Activated CD8-positive, alpha-beta memory T cell treated with anti-CD3 and anti-CD28 coated beads, Interleukin-2, amount 50 U/mL, for 1 hour (primary cell): Measurements from ENCODE around the gene ITSN1.
A peak's percentile ranks its signal among the peaks of the same experiment; 100 is the strongest.
"Not testable (repeated sequence)": the region's sequence is repeated elsewhere in the genome, so short reads cannot be mapped to it uniquely, and the experiment has no call there.

Experiments used
- DNase-seq: peaks from one replicate; pipeline ENCODE4 v3.0.0-alpha.2; 2020; ENCODE audit errors: extremely low read depth

ITSN1 gene

DNA sequence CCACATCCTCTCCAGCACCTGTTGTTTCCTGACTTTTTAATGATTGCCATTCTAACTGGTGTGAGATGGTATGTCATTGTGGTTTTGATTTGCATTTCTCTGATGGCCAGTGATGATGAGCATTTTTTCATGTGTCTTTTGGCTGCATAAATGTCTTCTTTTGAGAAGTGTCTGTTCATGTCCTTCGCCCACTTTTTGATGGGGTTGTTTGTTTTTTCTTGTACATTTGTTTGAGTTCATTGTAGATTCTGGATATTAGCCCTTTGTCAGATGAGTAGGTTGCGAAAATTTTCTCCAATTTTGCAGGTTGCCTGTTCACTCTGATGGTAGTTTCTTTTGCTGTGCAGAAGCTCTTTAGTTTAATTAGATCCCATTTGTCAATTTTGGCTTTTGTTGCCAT lies 283.9 kb downstream of the ITSN1 start:
- not testable (repeated sequence) for DNase-seq

DNA sequence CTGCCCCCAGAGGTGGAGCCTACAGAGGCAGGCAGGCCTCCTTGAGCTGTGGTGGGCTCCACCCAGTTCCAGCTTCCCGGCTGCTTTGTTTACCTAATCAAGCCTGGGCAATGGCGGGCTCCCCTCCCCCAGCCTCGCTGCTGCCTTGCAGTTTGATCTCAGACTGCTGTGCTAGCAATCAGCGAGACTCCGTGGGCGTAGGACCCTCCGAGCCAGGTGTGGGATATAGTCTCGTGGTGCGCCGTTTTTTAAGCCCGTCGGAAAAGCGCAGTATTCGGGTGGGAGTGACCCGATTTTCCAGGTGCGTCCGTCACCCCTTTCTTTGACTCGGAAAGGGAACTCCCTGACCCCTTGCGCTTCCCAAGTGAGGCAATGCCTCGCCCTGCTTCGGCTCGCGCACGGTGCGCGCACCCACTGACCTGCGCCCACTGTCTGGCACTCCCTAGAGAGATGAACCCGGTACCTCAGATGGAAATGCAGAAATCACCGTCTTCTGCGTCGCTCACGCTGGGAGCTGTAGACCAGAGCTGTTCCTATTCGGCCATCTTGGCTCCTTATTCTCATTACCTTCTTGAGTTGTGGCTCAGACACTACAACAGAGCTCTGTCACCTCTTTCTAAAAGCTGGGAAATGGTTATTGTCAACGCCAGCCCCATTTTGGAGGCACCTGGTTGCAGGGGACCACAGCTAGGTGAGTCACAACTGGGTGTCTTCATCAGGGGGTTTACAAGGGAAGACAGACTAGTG lies 288.9 kb downstream of the ITSN1 start:
- DNase-seq: peak; percentile 77

DNA sequence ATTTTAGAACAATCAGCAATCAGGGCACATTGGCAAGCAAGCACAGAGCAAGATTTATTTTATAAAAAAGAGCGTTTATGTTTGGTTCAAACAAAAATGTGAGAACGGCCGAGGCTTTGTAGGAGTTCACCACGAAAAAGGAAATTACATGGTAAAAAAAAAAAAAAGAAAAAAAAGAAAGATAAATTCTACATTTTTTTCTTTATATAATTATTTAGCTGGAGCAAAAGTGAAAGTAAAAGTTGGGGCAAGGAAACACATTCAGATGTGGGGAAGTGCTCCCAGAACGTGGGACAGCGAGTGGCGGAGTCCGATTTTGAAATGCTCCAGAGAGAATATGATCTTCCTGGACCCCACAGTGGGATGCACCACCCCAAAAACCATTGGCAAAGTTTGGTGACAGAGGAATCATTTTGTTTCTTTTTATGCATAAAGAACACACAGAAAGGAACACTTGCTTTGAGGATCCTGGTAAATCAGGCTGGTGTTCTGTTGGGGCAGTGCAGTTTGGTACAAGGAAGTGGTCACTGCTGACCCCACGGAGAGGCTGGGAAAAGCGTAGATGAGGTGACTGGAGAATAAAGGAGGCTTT lies 289.6 kb downstream of the ITSN1 start:
- DNase-seq: no peak

DNA sequence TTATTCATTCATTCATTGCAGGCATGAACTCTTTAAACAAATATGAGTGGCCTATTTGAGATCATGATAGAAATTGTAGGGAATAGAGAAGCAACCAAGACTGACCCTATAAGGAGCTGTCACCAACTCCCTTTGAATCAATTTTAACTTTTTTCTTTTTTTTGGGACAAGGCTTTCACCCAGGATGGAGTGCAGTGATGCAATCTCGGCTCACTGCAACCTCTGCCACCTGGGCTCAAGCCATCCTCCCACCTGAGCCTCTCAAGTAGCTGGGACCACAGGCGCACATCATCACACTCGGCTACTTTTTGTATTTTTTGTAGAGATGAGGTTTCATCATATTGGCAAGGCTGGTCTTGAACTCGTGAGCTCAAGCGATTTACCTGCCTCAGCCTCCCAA lies 290.4 kb downstream of the ITSN1 start:
- no peak for DNase-seq

DNA sequence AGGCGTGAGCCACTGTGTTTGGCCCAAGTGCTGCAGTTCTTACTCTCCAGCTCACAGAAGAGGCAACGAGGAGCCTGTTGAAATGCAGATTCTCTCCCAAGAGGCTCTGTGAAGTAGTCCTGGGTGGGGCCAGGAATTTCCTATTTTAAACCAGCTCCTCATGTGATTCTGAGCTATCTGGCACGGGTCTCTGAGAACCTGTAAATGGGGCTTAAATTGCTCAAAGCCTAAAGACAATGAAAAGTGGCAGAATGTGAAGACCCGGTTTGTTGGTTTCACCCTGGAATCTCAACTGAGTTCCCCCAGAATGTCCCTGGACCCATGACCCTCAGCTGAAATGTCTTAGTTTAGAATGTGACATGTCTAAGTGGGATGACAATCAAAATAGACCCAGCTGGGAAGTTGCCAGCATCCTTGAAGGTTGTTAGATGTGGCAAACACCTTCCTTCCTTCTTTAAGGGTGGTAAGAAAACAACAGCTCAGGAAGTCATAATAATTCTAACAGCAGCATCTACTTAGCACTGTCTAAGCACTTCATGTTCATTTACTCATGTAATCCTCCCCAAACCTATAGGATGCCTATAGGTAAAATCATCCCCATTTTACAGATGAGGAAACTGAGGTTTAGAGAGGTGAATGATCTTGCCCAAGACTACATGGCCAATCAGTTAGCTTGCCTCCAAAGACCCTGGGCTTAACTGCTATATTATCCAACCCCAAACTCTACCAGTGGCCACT lies 294.2 kb downstream of the ITSN1 start:
- peak; percentile 47 for DNase-seq

DNA sequence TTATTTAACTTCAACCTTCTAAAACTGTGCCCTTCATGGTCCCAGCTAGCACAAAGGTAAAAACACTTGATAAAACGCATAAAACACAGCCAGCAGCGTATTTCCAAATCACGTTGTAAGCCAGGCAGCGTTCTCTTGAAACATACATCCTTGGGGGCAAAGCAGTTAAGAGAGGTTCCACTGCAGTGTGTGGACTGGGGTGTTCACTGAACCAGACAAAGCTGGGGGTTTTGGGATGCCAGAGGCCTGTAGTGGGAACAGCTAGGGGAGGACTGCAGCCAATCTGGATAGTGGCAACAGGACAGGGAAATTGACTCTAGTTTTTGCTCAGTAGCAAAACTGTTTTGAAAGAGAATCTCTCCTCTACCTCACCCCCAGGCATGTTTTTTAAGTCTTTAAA lies 294.8 kb downstream of the ITSN1 start:
- no peak for DNase-seq

DNA sequence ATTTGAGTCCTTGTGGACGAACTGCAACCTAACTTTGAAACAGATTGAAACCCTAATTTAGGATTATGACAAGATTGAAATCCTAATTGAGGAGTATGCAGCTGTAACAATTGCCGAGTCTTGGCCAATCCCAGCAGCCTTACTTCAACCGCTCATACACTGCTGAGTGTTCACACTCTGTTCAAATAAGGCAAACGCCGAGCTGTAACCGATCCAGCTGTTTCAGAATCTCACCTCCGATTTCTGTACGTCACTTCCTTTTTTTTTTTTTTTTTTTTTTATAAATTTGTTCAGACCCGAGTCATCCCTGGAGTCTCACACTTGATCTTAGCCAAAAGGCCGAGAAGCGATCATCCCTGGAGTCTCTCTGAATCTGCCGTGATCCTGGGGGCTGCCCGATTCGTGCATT lies 295.6 kb downstream of the ITSN1 start:
- DNase-seq: no peak

DNA sequence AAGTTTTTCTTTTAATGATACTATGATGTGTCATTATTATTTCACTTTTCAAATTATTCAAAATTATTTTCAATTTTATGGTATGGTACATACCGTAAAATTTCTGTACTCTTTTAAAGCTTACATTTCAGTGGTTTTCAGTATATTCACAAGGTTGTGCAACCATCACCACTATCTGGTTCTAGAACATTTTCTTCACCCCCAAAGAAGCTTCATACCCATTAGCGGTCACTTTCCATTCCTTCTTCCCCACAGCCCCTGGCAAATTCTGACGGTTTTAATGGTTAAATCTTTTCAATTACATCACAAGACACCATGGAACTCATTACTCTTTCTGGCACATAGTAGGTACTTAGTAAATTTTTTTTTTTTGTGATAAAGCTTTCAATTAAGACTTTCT lies 296.1 kb downstream of the ITSN1 start:
- DNase-seq: no peak

DNA sequence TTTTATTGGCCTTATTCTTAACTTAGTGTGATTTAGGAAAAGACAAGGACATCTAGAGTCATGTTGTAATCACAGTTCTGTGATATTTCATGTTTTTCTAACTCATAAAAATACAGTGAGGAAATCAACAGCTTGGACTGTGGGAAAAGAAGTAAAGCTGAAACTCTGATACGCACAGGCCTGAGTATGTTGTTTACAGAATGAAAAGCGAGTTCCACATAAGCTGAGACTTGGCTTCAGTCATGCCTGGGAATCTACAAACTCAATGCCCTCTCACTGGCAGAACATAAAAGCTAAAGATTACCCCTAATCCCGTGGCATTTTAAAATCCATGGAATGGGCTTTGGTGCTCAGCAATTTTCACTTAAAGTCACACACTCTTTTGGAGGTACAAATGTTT lies 296.9 kb downstream of the ITSN1 start:
- no peak for DNase-seq

DNA sequence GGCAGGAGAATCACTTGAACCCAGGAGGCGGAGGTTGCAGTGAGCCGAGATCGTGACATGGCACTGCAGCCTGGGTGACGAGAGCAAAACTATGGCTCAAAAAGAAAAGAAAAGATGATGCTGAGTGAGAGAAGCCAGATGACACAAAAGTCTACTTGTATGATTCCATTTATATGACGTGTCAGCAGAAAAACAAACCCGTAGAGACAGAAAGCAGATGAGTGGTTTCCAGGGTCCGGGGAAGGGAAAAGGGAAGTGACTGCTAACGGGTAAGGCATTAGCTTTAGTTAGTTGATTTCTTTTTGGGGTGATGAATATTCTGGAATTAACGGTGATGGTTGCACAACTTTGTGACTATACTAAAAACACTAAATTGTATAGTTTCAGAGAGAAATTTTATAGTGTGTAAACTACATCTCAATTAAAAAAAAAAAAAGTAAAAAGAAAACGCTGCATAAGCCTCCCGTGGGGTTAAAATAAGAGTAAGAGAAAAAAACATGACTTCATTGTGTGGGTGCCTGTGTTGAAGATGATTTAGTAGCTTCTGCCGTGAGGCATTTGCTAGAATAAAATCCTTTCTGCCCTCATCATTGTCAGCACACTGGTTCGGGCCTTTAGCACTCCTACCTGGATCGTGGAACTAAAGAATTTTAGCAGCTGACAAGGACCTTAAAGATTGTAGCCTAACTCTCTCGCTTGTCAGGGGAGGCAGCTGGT lies 298.0 kb downstream of the ITSN1 start:
- DNase-seq: no peak

DNA sequence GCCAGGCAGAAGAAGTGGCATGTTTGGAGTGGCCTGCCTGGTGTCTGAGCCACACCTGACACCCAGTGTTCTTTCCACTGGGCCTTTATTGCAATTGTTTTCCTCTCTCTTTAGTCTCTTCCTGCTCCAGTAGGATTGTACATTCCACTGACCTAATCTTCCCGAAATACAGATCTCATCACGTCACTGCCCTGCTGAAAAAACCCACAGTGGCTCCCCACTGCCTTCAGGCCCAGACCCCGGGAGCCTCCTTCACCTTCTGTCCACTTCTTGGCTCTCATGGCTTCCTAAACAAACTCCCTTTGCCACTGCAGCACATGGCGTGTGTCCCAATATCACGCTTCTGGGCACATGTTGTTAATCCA lies 298.6 kb downstream of the ITSN1 start:
- DNase-seq: no peak

DNA sequence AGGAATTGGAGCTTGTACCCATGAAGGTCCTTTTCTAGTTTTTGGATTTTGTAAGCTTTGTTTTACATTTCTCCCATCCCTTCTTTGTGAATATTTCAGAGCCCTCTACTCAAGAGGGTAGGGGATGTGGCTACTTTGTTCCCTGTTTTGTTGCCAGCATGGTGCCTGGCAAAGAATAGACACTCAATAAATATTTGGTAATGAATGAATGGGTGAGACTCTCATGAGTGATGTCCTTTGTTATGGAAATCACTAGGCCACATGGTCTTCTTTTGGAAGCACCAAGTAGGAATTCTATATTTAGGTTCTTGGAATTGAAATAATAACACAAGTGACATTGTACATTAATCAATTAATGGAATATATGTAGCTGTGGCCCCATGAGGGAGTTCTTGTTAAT lies 300.1 kb downstream of the ITSN1 start:
- DNase-seq: no peak

DNA sequence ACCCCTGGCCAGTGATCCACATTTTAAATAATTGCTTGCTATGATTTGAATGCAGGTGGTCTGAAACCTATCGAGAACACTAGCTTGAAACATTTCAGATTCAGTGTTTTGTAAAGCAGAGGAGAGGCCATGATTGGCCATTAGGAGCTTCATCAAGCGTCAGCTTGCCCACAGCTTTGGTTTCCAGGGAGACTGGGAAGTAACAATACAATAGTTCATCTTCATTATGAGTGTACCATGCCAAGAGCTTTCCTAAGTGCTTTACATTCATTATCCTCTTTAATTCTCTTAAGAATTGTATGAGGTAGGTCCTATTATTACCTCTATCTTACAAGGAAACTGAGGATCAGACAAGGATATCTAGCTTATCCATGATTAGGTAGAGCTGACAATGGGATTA lies 301.0 kb downstream of the ITSN1 start:
- no peak for DNase-seq

DNA sequence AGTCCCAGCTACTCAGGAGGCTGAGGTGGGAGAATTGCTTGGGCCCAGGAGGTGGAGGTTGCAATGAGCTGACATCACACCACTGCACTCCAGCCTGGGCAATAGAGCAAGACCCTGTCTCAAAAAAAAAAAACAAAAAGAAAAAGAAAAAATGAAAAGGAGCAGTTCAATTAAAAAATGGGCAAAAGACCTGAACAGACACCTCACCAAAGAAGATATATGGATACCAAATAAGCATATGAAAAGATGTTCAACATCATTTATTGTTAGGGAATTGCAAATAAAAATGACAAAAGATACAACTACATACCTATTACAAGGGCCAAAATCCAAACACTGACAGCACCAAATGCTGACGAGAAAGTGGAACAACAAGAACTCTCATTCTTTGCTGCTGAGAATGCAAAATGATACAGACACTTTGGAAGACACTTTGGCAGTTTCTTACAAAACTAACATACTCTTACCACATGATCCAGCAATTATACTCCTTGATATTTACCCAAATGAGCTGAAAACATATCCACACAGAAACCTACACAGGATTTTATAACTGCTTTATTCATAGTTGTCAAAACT lies 302.0 kb downstream of the ITSN1 start:
- no peak for DNase-seq

DNA sequence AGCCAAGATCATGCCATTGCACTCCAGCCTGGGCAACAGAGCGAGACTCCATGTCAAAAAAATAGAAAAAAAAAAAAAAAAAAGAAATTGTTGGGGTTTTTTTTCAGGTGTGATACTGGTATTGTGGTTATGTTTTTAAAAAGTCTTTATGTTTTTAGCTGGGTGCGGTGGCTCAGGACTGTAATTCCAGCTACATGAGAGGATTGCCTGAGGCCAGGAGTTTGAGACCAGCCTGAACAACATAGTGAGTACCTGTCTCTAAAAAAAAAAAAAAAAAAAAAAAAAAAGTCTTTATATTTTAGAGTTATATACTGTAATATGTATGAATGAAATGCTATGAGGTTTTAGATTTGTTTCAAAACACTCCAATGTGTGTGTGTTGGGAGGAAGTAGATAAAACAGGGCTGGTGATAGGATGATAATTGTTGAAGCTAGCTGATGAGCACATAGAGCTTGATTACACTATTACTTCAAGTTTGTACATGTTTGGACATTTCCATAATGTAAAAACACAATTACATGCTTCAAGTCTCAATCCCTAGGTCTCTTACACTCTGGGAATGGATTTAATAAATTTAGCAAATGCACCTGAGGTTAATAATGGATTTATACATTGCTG lies 303.5 kb downstream of the ITSN1 start:
- no peak for DNase-seq

DNA sequence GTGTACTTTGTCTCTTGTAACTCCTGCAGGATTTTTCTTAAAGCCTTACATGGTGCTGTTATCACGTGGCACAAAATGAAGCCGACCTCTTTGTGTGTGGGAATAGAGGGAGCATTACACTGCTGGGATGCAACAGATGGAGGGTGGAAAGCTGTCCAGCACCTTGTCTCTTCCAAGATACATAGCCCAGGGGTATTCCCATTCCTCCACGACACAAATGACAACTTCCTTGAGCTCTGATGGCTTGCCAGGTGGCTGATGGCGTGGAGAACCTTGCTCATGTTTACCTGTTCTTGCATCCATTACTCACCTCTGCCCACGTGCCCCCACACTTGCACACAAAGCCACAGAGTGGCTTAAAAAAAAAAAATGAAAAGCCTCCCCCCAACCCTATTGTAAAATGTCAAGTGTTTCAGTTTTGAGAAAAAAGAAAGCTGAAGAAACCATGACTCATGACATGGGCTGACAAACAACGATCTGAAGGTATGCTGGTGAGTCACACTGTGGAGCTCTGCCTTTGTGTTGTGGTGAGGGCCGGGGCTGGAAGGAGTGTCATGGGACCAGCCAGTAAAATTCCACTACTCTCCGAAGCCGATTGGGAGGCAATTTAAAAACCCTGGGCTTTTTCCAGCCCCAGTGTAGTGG lies 305.3 kb downstream of the ITSN1 start:
- DNase-seq: peak; percentile 86

DNA sequence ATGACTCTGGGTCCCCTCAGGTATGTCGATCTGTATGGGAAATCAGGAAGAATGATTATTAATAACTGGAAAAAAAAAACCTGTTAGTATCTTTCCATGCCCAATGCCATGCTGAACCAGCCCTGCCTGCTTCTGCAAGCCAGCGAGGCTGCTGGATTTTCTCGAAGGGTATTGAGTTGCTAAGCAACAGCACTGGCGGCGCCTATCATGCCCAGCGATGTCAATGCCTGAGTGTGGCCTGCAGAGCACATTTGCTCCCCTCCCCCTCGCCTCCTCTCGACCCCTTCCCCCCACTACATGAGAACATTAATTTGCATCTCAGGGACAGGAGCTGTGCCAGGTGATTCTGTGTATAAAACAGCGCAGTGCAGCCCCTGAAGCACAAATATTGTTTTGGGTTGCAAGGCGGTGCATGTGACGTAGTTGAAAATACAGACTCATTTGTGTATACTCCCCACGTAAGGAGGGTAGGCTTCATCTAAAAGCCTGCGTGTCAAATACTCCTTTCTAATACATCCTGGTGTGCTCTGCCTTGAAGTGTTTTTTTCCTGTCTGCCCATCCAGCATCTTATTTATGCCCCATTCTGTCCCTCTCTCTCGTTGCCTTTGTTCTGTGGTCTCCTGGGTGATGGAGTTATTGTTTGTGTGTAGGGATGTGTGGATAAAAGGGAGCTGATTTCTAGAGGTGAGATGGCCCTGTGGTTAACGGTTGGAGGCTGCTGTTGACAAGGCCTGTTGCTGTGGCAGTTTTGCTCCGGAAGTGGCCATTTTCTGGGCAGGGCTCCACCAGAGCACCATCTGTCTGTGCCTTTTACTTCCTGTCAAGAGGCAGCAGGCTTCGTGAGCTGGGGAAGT lies 306.0 kb downstream of the ITSN1 start:
- DNase-seq: peak; percentile 80

DNA sequence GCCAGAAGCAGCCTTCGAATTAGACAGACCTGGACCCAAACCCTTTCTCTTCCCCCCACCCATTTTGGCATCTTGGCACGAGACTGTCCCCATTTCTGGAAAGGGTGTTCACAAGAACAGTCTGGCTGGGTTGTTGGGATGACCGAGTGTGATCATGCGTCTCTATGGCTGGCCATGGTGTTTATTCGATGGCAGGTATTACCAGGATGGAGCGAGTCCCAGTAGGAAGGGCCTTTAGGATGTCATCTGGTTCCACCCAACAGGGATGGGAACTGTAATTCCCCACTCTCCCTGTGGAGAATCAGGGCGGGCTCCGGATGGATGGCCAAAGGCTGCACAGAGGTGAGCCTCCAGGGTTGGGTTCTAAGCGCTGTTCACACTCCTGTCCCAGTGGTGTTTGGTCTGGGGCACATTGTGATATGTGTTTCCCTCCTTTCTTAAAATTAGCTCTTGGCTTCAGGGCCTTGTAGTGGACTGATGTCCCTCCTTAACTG lies 306.7 kb downstream of the ITSN1 start:
- no peak for DNase-seq
